Measurements from ENCODE around the gene SVBP.

The SVBP gene

DNA sequence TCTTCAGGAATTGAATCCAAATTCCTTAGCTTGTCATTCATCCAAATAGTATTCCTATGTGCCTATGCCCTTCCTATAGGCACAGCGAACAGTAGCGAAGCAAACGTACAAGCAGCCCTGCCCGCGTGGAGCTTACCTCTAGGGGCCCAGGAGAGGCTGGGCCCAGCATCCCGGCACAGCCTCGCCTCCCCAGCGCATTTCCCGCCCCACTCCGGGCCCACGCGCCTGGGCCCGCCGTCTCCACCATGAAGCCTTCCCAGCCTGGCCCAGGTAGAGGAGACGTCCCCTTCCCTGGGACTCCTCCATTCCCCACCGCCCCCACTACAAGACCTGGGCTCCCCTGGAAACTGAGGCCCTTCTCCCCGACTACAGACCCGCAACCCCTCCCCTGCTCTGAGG lies 32.7 kb downstream of the SVBP start:
- H3K9me3 Mint-ChIP-seq, result no peaks in the 10 kb centered on the region
- no peak overlapping the region for H3K27ac Mint-ChIP-seq (ENCODE audit: low read depth)
- H3K36me3 Mint-ChIP-seq (ENCODE audit: insufficient read depth), result peaks cover 25% of the 10 kb centered on the region
- H3K4me3 Mint-ChIP-seq, result peak overlapping the region; percentile 78
- ATAC-seq (replicated peaks; ENCODE audit: extremely low read depth, poor library complexity, severe bottlenecking) (no peak), DNase-seq (ENCODE audit: low spot score in 2 of 2) (no peak)
- peaks cover 22% of the 10 kb centered on the region for H3K4me1 Mint-ChIP-seq
- H3K27me3 Mint-ChIP-seq, result no peaks in the 10 kb centered on the region

- no peak overlapping the region for H3K4me3 Mint-ChIP-seq
- H3K36me3 Mint-ChIP-seq (ENCODE audit: insufficient read depth), result peaks cover 28% of the 10 kb centered on the region
- no peak overlapping the region for H3K27ac Mint-ChIP-seq (ENCODE audit: low read depth)
- DNase-seq (ENCODE audit: low spot score in 2 of 2), result no peak
- H3K9me3 Mint-ChIP-seq, result no peaks in the 10 kb centered on the region
- H3K4me1 Mint-ChIP-seq, result peaks cover 29% of the 10 kb centered on the region
- ATAC-seq (replicated peaks; ENCODE audit: extremely low read depth, poor library complexity, severe bottlenecking), result no peak
- H3K27me3 Mint-ChIP-seq, result no peaks in the 10 kb centered on the region
Measured at GRCh38 chr1:42783092-42783491, 34.1 kb downstream of the SVBP start.

GRCh38 chr1:42780176-42780575 lies 37.0 kb downstream of the SVBP start:
- ATAC-seq (replicated peaks; ENCODE audit: extremely low read depth, poor library complexity, severe bottlenecking) (no peak), DNase-seq (ENCODE audit: low spot score in 2 of 2) (no peak)
- no peak overlapping the region for H3K27ac Mint-ChIP-seq (ENCODE audit: low read depth)
- H3K36me3 Mint-ChIP-seq (ENCODE audit: insufficient read depth), result peaks cover 43% of the 10 kb centered on the region
- H3K9me3 Mint-ChIP-seq, result no peaks in the 10 kb centered on the region
- H3K4me3 Mint-ChIP-seq, result no peak overlapping the region
- H3K27me3 Mint-ChIP-seq, result no peaks in the 10 kb centered on the region
- H3K4me1 Mint-ChIP-seq, result peaks cover 23% of the 10 kb centered on the region

- no peaks in the 10 kb centered on the region for H3K27me3 Mint-ChIP-seq
- no peaks in the 10 kb centered on the region for H3K9me3 Mint-ChIP-seq
- H3K4me3 Mint-ChIP-seq, result no peak overlapping the region
- H3K36me3 Mint-ChIP-seq (ENCODE audit: insufficient read depth), result peaks cover 45% of the 10 kb centered on the region
- peaks cover 21% of the 10 kb centered on the region for H3K4me1 Mint-ChIP-seq
- DNase-seq (ENCODE audit: low spot score in 2 of 2) (no peak), ATAC-seq (replicated peaks; ENCODE audit: extremely low read depth, poor library complexity, severe bottlenecking) (no peak)
- H3K27ac Mint-ChIP-seq (ENCODE audit: low read depth), result no peak overlapping the region
Measured at GRCh38 chr1:42779725-42780124, 37.5 kb downstream of the SVBP start.

DNA sequence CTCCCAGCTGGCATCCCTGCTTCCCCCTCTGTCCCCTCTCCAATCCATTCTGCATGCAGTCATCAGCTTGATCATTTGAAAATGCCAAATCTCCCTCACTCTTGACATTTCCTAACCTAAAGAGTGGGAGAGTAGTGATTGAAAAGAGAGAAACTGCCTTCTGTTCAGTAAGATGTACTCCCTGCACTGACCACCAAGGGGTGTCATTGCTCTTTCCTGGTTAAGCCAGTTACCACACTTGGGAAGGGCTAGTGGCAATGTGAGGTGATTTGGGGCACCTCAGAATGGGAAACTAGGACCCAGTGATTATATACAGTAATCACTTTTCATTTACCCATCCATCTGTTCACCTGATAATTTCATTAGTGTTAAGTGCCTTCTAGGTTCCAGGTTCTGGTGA lies 39.3 kb downstream of the SVBP start:
- no peak for DNase-seq (ENCODE audit: low spot score in 2 of 2)
- H3K4me1 Mint-ChIP-seq, result peaks cover 18% of the 10 kb centered on the region
- H3K27me3 Mint-ChIP-seq, result no peaks in the 10 kb centered on the region
- no peak overlapping the region for H3K27ac Mint-ChIP-seq (ENCODE audit: low read depth)
- no peak for ATAC-seq (replicated peaks; ENCODE audit: extremely low read depth, poor library complexity, severe bottlenecking)
- H3K36me3 Mint-ChIP-seq (ENCODE audit: insufficient read depth), result peaks cover 45% of the 10 kb centered on the region
- H3K4me3 Mint-ChIP-seq, result no peak overlapping the region
- no peaks in the 10 kb centered on the region for H3K9me3 Mint-ChIP-seq

DNA sequence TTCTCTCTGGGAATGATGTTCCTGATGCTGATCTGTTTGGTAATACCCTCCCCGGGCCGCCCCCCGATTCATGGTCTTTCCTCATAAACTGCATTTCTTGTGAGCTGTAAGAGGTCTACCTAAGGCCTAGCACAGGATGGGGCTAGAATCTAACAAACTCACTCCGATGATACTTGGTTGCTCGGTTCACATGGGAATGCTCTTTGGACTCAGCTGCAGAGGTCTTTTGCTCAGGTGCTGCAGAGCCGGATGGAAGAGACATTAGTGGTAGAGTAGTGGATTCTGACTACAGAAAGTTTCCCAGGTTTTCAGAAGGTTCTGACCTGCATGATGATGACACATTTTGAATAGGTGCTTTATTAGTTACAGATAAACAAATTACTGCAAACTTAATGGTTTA lies 40.7 kb downstream of the SVBP start:
- Mint-ChIP-seq H3K4me3 (no peak overlapping the region), H3K4me1 (peaks cover 22% of the 10 kb centered on the region), H3K27ac (ENCODE audit: low read depth) (no peak overlapping the region), H3K27me3 (no peaks in the 10 kb centered on the region), H3K36me3 (ENCODE audit: insufficient read depth) (peaks cover 39% of the 10 kb centered on the region), H3K9me3 (no peaks in the 10 kb centered on the region)
- DNase-seq (ENCODE audit: low spot score in 2 of 2) (no peak), ATAC-seq (replicated peaks; ENCODE audit: extremely low read depth, poor library complexity, severe bottlenecking) (no peak)

DNA sequence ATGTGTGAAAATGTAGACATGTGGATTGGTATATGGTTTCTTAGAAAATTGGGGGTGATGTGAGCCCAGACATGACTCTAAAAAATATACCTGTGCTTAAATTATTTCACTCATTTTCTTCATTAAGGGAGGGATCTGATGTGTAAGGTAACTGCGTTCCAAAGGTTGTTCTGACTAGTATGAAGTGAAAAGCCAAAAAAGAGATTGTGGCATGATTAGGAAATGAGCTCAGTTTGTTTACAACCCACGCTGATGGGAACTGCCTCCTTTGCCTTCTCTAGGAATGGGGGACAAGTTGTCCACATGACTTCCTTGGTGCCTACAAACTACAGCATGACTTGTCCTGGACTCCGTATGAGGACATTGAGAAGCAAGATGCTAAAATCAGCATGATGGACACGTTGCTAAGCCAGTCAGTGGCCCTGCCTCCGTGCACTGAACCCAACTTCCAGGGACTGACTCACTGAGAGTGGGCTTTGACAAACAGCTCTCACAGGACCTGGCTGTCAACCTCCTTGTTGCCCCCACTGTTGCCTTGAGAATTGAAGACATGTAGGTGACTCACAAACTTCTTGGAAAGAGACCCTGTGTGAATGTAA lies 42.2 kb downstream of the SVBP start:
- no peak overlapping the region for H3K4me3 Mint-ChIP-seq
- H3K4me1 Mint-ChIP-seq, result peaks cover 30% of the 10 kb centered on the region
- H3K9me3 Mint-ChIP-seq, result no peaks in the 10 kb centered on the region
- no peak for DNase-seq (ENCODE audit: low spot score in 2 of 2)
- no peak for ATAC-seq (replicated peaks; ENCODE audit: extremely low read depth, poor library complexity, severe bottlenecking)
- no peak overlapping the region for H3K27ac Mint-ChIP-seq (ENCODE audit: low read depth)
- H3K27me3 Mint-ChIP-seq, result no peaks in the 10 kb centered on the region
- peaks cover 32% of the 10 kb centered on the region for H3K36me3 Mint-ChIP-seq (ENCODE audit: insufficient read depth)

DNA sequence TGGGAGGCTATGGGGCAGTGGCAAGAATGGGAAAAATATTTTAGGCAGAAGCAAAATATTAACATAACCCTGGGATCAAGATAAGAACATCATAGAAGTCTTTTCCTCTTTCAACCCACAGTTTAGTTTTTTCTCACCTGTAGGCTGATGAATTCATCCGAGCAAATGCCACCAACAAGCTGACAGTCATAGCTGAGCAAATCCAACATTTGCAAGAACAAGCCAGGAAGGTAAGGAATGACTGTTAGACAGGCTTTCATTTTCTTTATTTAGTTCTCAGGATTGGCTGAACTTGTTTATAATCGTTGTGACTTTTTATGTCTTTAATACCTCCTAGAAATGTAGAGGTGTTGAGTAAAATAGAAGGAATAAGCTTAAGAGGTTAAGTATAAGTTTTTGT lies 43.8 kb downstream of the SVBP start:
- H3K36me3 Mint-ChIP-seq (ENCODE audit: insufficient read depth), result peaks cover 29% of the 10 kb centered on the region

GRCh38 chr1:42769811-42770210 lies 47.4 kb downstream of the SVBP start:
- H3K36me3 Mint-ChIP-seq (ENCODE audit: insufficient read depth), result peaks cover 12% of the 10 kb centered on the region
- peak overlapping the region; percentile 32 for H3K4me3 Mint-ChIP-seq
- ATAC-seq (replicated peaks; ENCODE audit: extremely low read depth, poor library complexity, severe bottlenecking) (no peak), DNase-seq (ENCODE audit: low spot score in 2 of 2) (no peak)
- peaks cover 27% of the 10 kb centered on the region for H3K4me1 Mint-ChIP-seq
- no peak overlapping the region for H3K27ac Mint-ChIP-seq (ENCODE audit: low read depth)
- H3K9me3 Mint-ChIP-seq, result no peaks in the 10 kb centered on the region
- no peaks in the 10 kb centered on the region for H3K27me3 Mint-ChIP-seq

More for the DNA sequence above, 43.8 kb downstream of the SVBP start:
- peak overlapping the region; percentile 14 for H3K27ac Mint-ChIP-seq (ENCODE audit: low read depth)
- no peak for ATAC-seq (replicated peaks; ENCODE audit: extremely low read depth, poor library complexity, severe bottlenecking)
- H3K9me3 Mint-ChIP-seq, result no peaks in the 10 kb centered on the region
- H3K27me3 Mint-ChIP-seq, result no peaks in the 10 kb centered on the region
- H3K4me3 Mint-ChIP-seq, result no peak overlapping the region
- H3K4me1 Mint-ChIP-seq, result peaks cover 27% of the 10 kb centered on the region
- no peak for DNase-seq (ENCODE audit: low spot score in 2 of 2)

DNA sequence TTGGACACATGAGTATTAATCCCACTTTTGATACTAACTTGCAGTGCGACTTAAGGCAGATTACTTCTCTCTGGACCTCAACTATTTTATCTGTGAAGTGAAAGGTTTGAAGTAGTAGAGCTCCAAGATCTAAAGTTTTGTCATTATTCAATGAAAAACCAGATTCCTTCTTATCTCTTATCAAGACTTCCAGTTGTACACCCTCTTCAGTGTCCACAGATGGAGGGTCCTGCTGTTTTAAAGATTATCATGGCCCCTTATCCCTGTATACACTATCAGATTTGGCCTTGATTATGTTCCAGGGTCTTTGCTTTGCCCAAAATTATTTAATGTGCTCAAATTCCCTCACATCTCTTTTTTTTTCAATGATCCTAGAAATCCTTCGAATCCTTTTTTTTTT lies 49.0 kb downstream of the SVBP start:
- Mint-ChIP-seq H3K36me3 (ENCODE audit: insufficient read depth) (peaks cover 7% of the 10 kb centered on the region), H3K27ac (ENCODE audit: low read depth) (no peak overlapping the region), H3K4me1 (peaks cover 25% of the 10 kb centered on the region), H3K4me3 (no peak overlapping the region), H3K9me3 (no peaks in the 10 kb centered on the region), H3K27me3 (no peaks in the 10 kb centered on the region)
- DNase-seq (ENCODE audit: low spot score in 2 of 2) (no peak), ATAC-seq (replicated peaks; ENCODE audit: extremely low read depth, poor library complexity, severe bottlenecking) (no peak)

DNA sequence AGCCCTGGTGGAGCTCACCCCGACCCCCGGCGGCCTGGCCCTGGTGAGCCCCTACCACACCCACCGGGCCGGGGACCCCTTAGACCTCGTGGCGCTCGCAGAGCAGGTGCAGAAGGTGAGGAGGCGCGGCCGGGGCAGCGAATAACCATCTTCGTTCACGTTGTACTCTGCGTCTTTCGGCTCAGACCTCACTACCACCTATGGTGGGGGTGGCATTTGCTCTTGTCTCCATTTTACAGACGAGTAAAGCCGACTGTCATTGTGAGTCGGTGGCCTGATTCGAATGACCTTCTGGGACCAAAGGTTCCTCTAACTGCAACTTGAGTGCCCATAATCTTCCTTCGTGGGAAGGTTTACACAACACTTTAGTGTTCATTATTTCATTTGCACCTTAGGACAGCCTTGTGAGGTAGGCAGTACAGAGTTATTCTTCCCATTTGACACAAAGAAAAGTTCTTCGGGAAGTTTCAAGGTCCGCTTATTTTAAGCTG lies 49.6 kb downstream of the SVBP start:
- H3K9me3 Mint-ChIP-seq, result no peaks in the 10 kb centered on the region
- peaks cover 4% of the 10 kb centered on the region for H3K36me3 Mint-ChIP-seq (ENCODE audit: insufficient read depth)
- H3K27ac Mint-ChIP-seq (ENCODE audit: low read depth), result no peak overlapping the region
- peaks cover 20% of the 10 kb centered on the region for H3K4me1 Mint-ChIP-seq
- no peaks in the 10 kb centered on the region for H3K27me3 Mint-ChIP-seq
- ATAC-seq (replicated peaks; ENCODE audit: extremely low read depth, poor library complexity, severe bottlenecking), result peak; percentile 27
- H3K4me3 Mint-ChIP-seq, result no peak overlapping the region
- no peak for DNase-seq (ENCODE audit: low spot score in 2 of 2)

DNA sequence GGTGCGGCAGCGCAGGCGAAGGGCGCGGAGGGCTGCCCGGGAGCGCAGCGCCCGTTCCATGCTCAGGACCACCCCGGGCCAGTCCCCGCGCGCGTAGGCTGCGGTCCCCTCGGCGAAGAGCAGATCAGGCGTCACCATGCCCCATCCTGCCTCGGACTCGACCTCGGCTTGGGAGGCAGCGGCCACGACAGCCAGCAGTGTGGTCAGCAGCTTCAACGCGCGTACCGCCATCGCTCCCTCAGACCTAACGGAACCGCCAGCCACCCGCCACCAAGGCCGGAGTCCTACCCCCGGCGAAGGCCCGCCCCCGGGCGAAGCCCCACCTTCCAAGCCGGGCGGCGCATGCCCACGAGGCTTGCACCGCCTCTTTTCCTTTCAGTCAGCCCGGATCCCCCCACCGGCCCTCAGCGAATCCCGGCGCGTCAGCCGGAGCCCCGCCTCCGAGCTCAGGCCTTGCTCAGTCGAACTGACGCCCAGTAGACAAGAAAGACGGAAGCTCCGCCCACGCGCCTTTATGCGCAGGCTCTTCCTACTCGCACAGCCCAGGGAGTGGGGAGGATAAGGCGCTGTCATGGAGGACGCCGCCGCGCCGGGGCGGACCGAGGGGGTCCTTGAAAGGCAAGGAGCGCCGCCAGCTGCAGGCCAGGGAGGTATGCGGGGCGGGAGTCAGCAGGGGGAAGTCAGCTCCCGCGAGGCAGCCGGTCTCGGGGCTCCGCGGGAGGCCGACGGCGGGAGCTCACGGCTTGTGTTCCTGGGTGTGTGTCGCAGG lies 50.3 kb downstream of the SVBP start, which contains the start of the genes C1orf50 and P3H1:
Gene C1orf50, plus strand, starts transcription at position 509 of the 769 bp plus-strand sequence. Its CDS starts 63 bp downstream, at position 572.
Gene P3H1, minus strand, starts transcription at position 288 of the 769 bp plus-strand sequence. Its CDS starts 57 bp downstream, at position 231.
- H3K4me1 Mint-ChIP-seq, result peaks cover 16% of the 10 kb centered on the region
- peaks cover 4% of the 10 kb centered on the region for H3K36me3 Mint-ChIP-seq (ENCODE audit: insufficient read depth)
- no peak within 1 kb of the TSS for H3K27ac Mint-ChIP-seq (ENCODE audit: low read depth)
- DNase-seq (ENCODE audit: low spot score in 2 of 2) (peak; percentile 99), ATAC-seq (replicated peaks; ENCODE audit: extremely low read depth, poor library complexity, severe bottlenecking) (peak; percentile 94)
- no peak within 1 kb of the TSS for H3K4me3 Mint-ChIP-seq
- H3K27me3 Mint-ChIP-seq, result no peaks in the 10 kb centered on the region
- H3K9me3 Mint-ChIP-seq, result no peaks in the 10 kb centered on the region

Measured in central memory CD8-positive, alpha-beta T cell (primary cell).